Activated naive CD4-positive, alpha-beta T cell treated with anti-CD3 and anti-CD28 coated beads, Interleukin-2, amount 10 ng/mL, durations not matched to agents 7 days and 5 days (primary cell): ENCODE measurements around the gene NLRC3.

Source experiments
- CTCF ChIA-PET: fragments of 350-600 bp; sonication (Branson Sonifier 250); formaldehyde crosslinking; loops from one replicate; lab custom pipeline; 2021; ENCODE audit warnings: antibody characterized with exemption; lab: Charles Lee
- DNase-seq: peaks from one replicate; pipeline ENCODE4 v3.0.0-alpha.2; 2020
- H3K27ac Mint-ChIP-seq: one replicate; pipeline ENCODE4 v1.8.0; 2021; ENCODE audit warnings: mild to moderate bottlenecking, moderate library complexity, mixed read lengths
- H3K27me3 Mint-ChIP-seq: one replicate; pipeline ENCODE4 v1.8.0; 2021; ENCODE audit warnings: mild to moderate bottlenecking, mixed read lengths
- H3K36me3 Mint-ChIP-seq: one replicate; pipeline ENCODE4 v1.8.0; 2021; ENCODE audit warnings: mixed read lengths
- H3K4me1 Mint-ChIP-seq: one replicate; pipeline ENCODE4 v1.8.0; 2021; ENCODE audit warnings: mixed read lengths
- H3K4me3 Mint-ChIP-seq: one replicate; pipeline ENCODE4 v1.8.0; 2021; ENCODE audit warnings: mild to moderate bottlenecking, moderate library complexity, mixed read lengths
- H3K9me3 Mint-ChIP-seq: one replicate; pipeline ENCODE4 v1.8.0; 2021; ENCODE audit warnings: mixed read lengths

NLRC3 gene

GRCh38 chr16:3607634-3608033 is 30.4 kb upstream of the NLRC3 start:
- no peak for DNase-seq
- CTCF ChIA-PET = interaction anchor here (0.7 kb wide), 1 partner anchor 12 kb away, joined by 3 read pairs; no protein-coding TSS in a partner anchor
- no peaks in the 10 kb centered on the region for H3K9me3 Mint-ChIP-seq
- H3K27me3 Mint-ChIP-seq = no peaks in the 10 kb centered on the region
- H3K4me3 Mint-ChIP-seq = no peak overlapping the region
- peaks cover 35% of the 10 kb centered on the region for H3K4me1 Mint-ChIP-seq
- H3K36me3 Mint-ChIP-seq = peaks cover 37% of the 10 kb centered on the region
- no peak overlapping the region for H3K27ac Mint-ChIP-seq

GRCh38 chr16:3607161-3607560 is 30.0 kb upstream of the NLRC3 start:
- Mint-ChIP-seq H3K9me3 (no peaks in the 10 kb centered on the region), H3K4me3 (no peak overlapping the region), H3K36me3 (peaks cover 39% of the 10 kb centered on the region), H3K4me1 (peaks cover 32% of the 10 kb centered on the region), H3K27me3 (no peaks in the 10 kb centered on the region), H3K27ac (no peak overlapping the region)
- no peak for DNase-seq
- CTCF ChIA-PET = no interaction called here

- no peaks in the 10 kb centered on the region for H3K27me3 Mint-ChIP-seq
- no peaks in the 10 kb centered on the region for H3K9me3 Mint-ChIP-seq
- no peak overlapping the region for H3K27ac Mint-ChIP-seq
- H3K4me3 Mint-ChIP-seq = no peak overlapping the region
- H3K36me3 Mint-ChIP-seq = peaks cover 41% of the 10 kb centered on the region
- CTCF ChIA-PET = no interaction called here
- peaks cover 26% of the 10 kb centered on the region for H3K4me1 Mint-ChIP-seq
- DNase-seq = no peak
Observed at GRCh38 chr16:3606441-3606840, 29.2 kb upstream of the NLRC3 start.

- H3K4me3 Mint-ChIP-seq = no peak overlapping the region
- no peak for DNase-seq
- peaks cover 7% of the 10 kb centered on the region for H3K4me1 Mint-ChIP-seq
- no peaks in the 10 kb centered on the region for H3K9me3 Mint-ChIP-seq
- CTCF ChIA-PET = interaction anchor here (1.4 kb wide), 1 partner anchor 51 kb away, joined by 3 read pairs; no protein-coding TSS in a partner anchor
- H3K27me3 Mint-ChIP-seq = no peaks in the 10 kb centered on the region
- H3K36me3 Mint-ChIP-seq = peaks cover 53% of the 10 kb centered on the region
- H3K27ac Mint-ChIP-seq = no peak overlapping the region
Observed at GRCh38 chr16:3602320-3602653, 25.1 kb upstream of the NLRC3 start.

- no peak for DNase-seq
- Mint-ChIP-seq H3K4me3 (no peak overlapping the region), H3K27ac (no peak overlapping the region), H3K9me3 (no peaks in the 10 kb centered on the region), H3K36me3 (peaks cover 53% of the 10 kb centered on the region), H3K4me1 (peaks cover 3% of the 10 kb centered on the region), H3K27me3 (no peaks in the 10 kb centered on the region)
- CTCF ChIA-PET = interaction anchor here (1.4 kb wide), 1 partner anchor 52 kb away, joined by 3 read pairs; no protein-coding TSS in a partner anchor
Observed at GRCh38 chr16:3601614-3602319, 24.6 kb upstream of the NLRC3 start.

- no peaks in the 10 kb centered on the region for H3K4me1 Mint-ChIP-seq
- no peaks in the 10 kb centered on the region for H3K9me3 Mint-ChIP-seq
- CTCF ChIA-PET = interaction anchor here (0.6 kb wide), 2 partner anchors 100 to 265 kb away, joined by 3 read pairs; no protein-coding TSS in a partner anchor
- H3K4me3 Mint-ChIP-seq = no peak overlapping the region
- no peak for DNase-seq
- H3K27me3 Mint-ChIP-seq = no peaks in the 10 kb centered on the region
- H3K36me3 Mint-ChIP-seq = peaks cover 48% of the 10 kb centered on the region
- H3K27ac Mint-ChIP-seq = no peak overlapping the region
Observed at GRCh38 chr16:3599922-3600321, 22.7 kb upstream of the NLRC3 start.

- Mint-ChIP-seq H3K27ac (no peak overlapping the region), H3K4me1 (no peaks in the 10 kb centered on the region), H3K36me3 (peaks cover 47% of the 10 kb centered on the region), H3K4me3 (no peak overlapping the region), H3K27me3 (no peaks in the 10 kb centered on the region), H3K9me3 (no peaks in the 10 kb centered on the region)
- DNase-seq = no peak
- CTCF ChIA-PET = interaction anchor here (1.2 kb wide), 1 partner anchor 28 kb away, joined by 3 read pairs; no protein-coding TSS in a partner anchor
Observed at GRCh38 chr16:3599121-3599520, 21.9 kb upstream of the NLRC3 start.

- Mint-ChIP-seq H3K9me3 (no peaks in the 10 kb centered on the region), H3K4me3 (no peak overlapping the region), H3K27ac (no peak overlapping the region), H3K27me3 (no peaks in the 10 kb centered on the region), H3K4me1 (no peaks in the 10 kb centered on the region), H3K36me3 (peaks cover 41% of the 10 kb centered on the region)
- no peak for DNase-seq
- CTCF ChIA-PET = interaction anchor here (1.2 kb wide), 1 partner anchor 29 kb away, joined by 3 read pairs; no protein-coding TSS in a partner anchor
Observed at GRCh38 chr16:3598236-3598635, 21.0 kb upstream of the NLRC3 start.

- H3K27ac Mint-ChIP-seq = no peak overlapping the region
- no peaks in the 10 kb centered on the region for H3K4me1 Mint-ChIP-seq
- no peaks in the 10 kb centered on the region for H3K27me3 Mint-ChIP-seq
- DNase-seq = no peak
- no peaks in the 10 kb centered on the region for H3K9me3 Mint-ChIP-seq
- no peak overlapping the region for H3K4me3 Mint-ChIP-seq
- CTCF ChIA-PET = interaction anchor here (1.2 kb wide), 1 partner anchor 29 kb away, joined by 3 read pairs; no protein-coding TSS in a partner anchor
- H3K36me3 Mint-ChIP-seq = peaks cover 36% of the 10 kb centered on the region
Observed at GRCh38 chr16:3597676-3598075, 20.5 kb upstream of the NLRC3 start.

- H3K4me3 Mint-ChIP-seq = no peak overlapping the region
- H3K27ac Mint-ChIP-seq = no peak overlapping the region
- CTCF ChIA-PET = no interaction called here
- H3K9me3 Mint-ChIP-seq = no peaks in the 10 kb centered on the region
- H3K4me1 Mint-ChIP-seq = no peaks in the 10 kb centered on the region
- DNase-seq = no peak
- H3K27me3 Mint-ChIP-seq = no peaks in the 10 kb centered on the region
- H3K36me3 Mint-ChIP-seq = peaks cover 33% of the 10 kb centered on the region
Observed at GRCh38 chr16:3597226-3597625, 20.0 kb upstream of the NLRC3 start.

- Mint-ChIP-seq H3K4me1 (no peaks in the 10 kb centered on the region), H3K27me3 (no peaks in the 10 kb centered on the region), H3K4me3 (no peak overlapping the region), H3K27ac (no peak overlapping the region), H3K36me3 (peaks cover 27% of the 10 kb centered on the region), H3K9me3 (no peaks in the 10 kb centered on the region)
- no peak for DNase-seq
- CTCF ChIA-PET = no interaction called here
Observed at GRCh38 chr16:3596101-3596861, 19.1 kb upstream of the NLRC3 start.

- no peaks in the 10 kb centered on the region for H3K27me3 Mint-ChIP-seq
- no peak overlapping the region for H3K27ac Mint-ChIP-seq
- no peaks in the 10 kb centered on the region for H3K4me1 Mint-ChIP-seq
- H3K36me3 Mint-ChIP-seq = peaks cover 26% of the 10 kb centered on the region
- no peak for DNase-seq
- H3K9me3 Mint-ChIP-seq = no peaks in the 10 kb centered on the region
- H3K4me3 Mint-ChIP-seq = no peak overlapping the region
- CTCF ChIA-PET = no interaction called here
Observed at GRCh38 chr16:3595521-3596021, 18.4 kb upstream of the NLRC3 start.

- Mint-ChIP-seq H3K4me1 (no peaks in the 10 kb centered on the region), H3K27me3 (no peaks in the 10 kb centered on the region), H3K9me3 (no peaks in the 10 kb centered on the region), H3K36me3 (peaks cover 27% of the 10 kb centered on the region), H3K4me3 (no peak overlapping the region), H3K27ac (no peak overlapping the region)
- CTCF ChIA-PET = no interaction called here
- DNase-seq = no peak
Observed at GRCh38 chr16:3595110-3595486, 17.9 kb upstream of the NLRC3 start.

GRCh38 chr16:3594316-3595109 is 17.3 kb upstream of the NLRC3 start:
- no peak for DNase-seq
- Mint-ChIP-seq H3K27me3 (no peaks in the 10 kb centered on the region), H3K9me3 (no peaks in the 10 kb centered on the region), H3K4me1 (no peaks in the 10 kb centered on the region), H3K36me3 (peaks cover 25% of the 10 kb centered on the region), H3K27ac (no peak overlapping the region), H3K4me3 (no peak overlapping the region)
- CTCF ChIA-PET = no interaction called here
